ENCODE data around the gene CAPN1.

DNA sequence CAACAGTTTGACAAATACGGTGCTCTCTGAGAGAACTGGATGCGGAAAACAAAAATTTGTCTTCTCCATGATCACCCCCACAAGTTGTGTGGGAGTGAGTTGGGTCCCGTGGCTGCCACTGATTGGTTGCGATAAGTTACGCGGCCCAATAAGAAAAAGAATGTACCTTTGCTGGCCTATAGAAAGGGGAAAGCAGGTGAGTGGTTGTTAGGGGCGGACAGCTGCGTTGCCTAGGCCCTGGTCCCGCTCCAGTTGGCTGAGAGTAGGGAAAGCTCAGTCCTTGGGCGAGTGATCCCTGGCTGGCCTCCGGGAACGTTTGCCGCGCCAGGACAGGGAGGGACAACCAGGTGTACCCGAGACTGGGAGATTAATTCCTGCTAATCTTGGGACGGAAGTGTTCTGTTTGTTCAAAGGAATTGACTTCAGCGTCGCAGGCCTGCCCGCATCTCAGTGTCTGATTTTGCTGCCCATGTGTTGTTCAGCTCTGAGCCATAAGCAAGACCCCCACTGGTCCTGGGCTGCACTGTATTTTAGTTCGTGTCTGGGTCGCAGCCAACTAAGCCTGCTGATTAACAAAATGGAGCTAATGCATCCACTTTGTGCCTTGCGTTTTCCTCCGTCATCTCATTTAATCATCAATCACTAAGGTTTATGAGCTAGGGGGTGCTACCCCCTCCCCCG lies 46.6 kb upstream of the CAPN1 start:
- TF ChIP-seq EZH2 (IDR thresholded peaks at IDR 0.05; ENCODE audit: borderline replicate concordance, low read length), result no peak
- TF ChIP-seq, protein P1, sequence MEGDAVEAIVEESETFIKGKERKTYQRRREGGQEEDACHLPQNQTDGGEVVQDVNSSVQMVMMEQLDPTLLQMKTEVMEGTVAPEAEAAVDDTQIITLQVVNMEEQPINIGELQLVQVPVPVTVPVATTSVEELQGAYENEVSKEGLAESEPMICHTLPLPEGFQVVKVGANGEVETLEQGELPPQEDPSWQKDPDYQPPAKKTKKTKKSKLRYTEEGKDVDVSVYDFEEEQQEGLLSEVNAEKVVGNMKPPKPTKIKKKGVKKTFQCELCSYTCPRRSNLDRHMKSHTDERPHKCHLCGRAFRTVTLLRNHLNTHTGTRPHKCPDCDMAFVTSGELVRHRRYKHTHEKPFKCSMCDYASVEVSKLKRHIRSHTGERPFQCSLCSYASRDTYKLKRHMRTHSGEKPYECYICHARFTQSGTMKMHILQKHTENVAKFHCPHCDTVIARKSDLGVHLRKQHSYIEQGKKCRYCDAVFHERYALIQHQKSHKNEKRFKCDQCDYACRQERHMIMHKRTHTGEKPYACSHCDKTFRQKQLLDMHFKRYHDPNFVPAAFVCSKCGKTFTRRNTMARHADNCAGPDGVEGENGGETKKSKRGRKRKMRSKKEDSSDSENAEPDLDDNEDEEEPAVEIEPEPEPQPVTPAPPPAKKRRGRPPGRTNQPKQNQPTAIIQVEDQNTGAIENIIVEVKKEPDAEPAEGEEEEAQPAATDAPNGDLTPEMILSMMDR (conservative IDR thresholded peaks at IDR 0.05 in 1 of 2, IDR thresholded peaks at IDR 0.05 in 1 of 2; ENCODE audit: extremely low read depth in 1 of 2, insufficient read depth in 1 of 2, low read depth in 1 of 2, low read length in 2 of 2), result no peak

All from mammary epithelial cell (primary cell).